GM12892 (cell line): ENCODE data around the gene UGT1A10.

Experiments used
- POLR2A ChIP-seq: IDR thresholded peaks from 2 replicates; pipeline ENCODE4 v1.6.1; 2011; ENCODE audit warnings: low read depth, low read length, control low read depth
- POLR2AphosphoS5 ChIP-seq: IDR thresholded peaks from 2 replicates; pipeline ENCODE4 v1.6.1; 2011; ENCODE audit warnings: low read depth, low read length, control low read depth

DNA sequence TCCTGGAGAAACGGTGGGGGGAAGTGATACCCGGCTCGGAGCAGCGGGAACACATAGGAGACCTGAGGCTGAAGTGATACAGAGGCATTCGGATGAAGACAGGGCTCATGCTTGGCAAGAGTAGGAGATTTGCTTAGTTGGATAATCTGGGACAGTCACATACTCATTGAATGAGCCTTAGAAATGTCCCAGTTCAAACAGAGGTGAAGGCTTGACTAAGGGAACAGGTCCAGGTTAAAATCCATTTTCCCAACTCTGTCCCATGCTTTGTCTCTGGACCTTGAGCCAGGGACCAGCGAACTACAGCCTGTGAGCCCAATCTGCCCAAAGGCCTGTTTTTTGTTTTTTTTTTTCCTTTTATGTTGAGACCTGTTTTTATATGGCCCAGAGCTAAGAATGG, 57.7 kb downstream of the UGT1A10 start:
- no peak for TF ChIP-seq POLR2A
- no peak for TF ChIP-seq POLR2AphosphoS5
